Measurements from ENCODE around the gene SLC38A10. TPM values are rescaled to one million over a fixed set of nuclear protein-coding genes. Genes with fewer than 3 reads are reported as not detected.

SLC38A10 gene
- total RNA-seq, 1 experiment from 2014 or later: 43.8 TPM

DNA sequence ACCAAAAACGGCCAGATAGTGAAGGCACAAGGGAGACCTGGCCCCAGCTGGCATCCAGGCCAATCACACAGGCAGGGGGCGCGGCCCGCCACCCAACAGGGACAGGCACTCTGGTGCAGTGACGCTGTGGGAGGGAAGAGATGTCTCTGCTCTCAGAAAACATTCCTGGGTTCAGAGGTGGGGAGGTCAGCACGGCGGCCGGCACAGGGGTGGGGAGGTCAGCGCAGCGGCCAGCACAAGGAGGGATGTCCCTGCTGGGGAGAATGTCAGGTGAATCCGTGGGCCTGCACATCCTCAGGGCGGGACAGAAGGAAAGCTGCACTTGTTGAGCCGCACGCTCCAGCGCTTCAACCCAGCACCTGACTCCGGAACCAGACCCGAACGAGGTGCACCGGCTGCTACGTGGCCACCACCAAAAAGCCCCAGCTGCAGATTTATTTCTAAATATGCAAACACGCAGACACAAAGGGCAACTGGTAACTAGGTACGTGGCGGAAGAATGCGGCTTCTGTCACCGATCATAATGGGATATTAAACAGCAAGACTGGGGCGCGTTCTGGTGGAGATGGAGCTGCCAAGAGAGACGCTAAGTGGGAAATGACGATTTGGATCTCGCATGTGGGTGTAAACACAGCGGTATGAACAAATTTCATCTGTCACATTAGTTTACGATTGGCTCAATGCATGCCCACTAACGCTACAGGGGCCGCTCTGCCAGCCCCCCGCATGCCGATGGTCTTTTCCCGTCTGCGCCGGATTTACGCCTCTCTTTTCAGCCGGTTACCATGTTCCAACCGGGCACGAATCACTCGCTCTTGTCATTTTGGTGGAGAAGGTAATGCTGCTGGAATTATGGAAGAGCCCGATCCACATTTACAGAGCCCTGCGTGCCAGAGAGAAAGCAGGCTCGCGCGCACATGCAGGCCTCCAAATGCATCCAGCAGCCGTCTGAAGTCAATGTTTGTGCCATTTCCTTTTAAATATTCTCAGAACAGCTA is 15.5 kb downstream of the SLC38A10 start:
- H3K79me2 ChIP-seq (ENCODE audit: insufficient read depth, low read length): no peaks in the 10 kb centered on the region
- no peak overlapping the region for H2AK5ac ChIP-seq (ENCODE audit: insufficient read length, low read length)
- H3K9ac ChIP-seq (ENCODE audit: extremely low read depth, insufficient read length, low read length): no peak overlapping the region
- H3K23ac ChIP-seq (ENCODE audit: insufficient read length, low read depth, low read length): no peak overlapping the region
- DNase-seq: no peak
- no peaks in the 10 kb centered on the region for H3K4me1 ChIP-seq (ENCODE audit: insufficient read depth, low read length)
- no CpG with 5 or more reads among the region's 50 CpGs for WGBS (ENCODE audit: extremely low coverage, insufficient read length, low lambda C conversion rate)
- no peak overlapping the region for H4K5ac ChIP-seq (ENCODE audit: insufficient read length, low read depth, low read length)
- Mint-ChIP-seq H3K27me3 (ENCODE audit: low read depth) (no peaks in the 10 kb centered on the region), H3K36me3 (ENCODE audit: insufficient read depth in 1 of 3, low read depth in 3 of 3) (peaks cover 9 to 36% (median 32%) of the 10 kb centered on the region in 3 experiments), H3K27ac (peak overlapping the region in 1 of 3 experiments; percentile 56; a peak in 2 of 7 replicates), H3K4me3 (no peak overlapping the region), H3K4me1 (no peaks in the 10 kb centered on the region), H3K9me3 (no peaks in the 10 kb centered on the region)
- no peak overlapping the region for H2BK12ac ChIP-seq (ENCODE audit: insufficient read length, low read depth, low read length)
- no peaks in the 10 kb centered on the region for H3K9me3 ChIP-seq (ENCODE audit: control insufficient read depth, low read depth, low read length)
- TF ChIP-seq, protein P1, sequence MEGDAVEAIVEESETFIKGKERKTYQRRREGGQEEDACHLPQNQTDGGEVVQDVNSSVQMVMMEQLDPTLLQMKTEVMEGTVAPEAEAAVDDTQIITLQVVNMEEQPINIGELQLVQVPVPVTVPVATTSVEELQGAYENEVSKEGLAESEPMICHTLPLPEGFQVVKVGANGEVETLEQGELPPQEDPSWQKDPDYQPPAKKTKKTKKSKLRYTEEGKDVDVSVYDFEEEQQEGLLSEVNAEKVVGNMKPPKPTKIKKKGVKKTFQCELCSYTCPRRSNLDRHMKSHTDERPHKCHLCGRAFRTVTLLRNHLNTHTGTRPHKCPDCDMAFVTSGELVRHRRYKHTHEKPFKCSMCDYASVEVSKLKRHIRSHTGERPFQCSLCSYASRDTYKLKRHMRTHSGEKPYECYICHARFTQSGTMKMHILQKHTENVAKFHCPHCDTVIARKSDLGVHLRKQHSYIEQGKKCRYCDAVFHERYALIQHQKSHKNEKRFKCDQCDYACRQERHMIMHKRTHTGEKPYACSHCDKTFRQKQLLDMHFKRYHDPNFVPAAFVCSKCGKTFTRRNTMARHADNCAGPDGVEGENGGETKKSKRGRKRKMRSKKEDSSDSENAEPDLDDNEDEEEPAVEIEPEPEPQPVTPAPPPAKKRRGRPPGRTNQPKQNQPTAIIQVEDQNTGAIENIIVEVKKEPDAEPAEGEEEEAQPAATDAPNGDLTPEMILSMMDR (conservative IDR thresholded peaks at IDR 0.05): no peak
- H4K20me1 ChIP-seq (ENCODE audit: control insufficient read depth, insufficient read depth, insufficient read length): no peaks in the 10 kb centered on the region
- no peaks in the 10 kb centered on the region for H3K27me3 ChIP-seq (ENCODE audit: insufficient read depth, low read length)
- no peak overlapping the region for H2BK5ac ChIP-seq (ENCODE audit: insufficient read length, low read length)
- no peak overlapping the region for H3K56ac ChIP-seq (ENCODE audit: insufficient read length, low read depth, low read length)
- no peak overlapping the region for H3K27ac ChIP-seq (ENCODE audit: insufficient read length, low read depth, low read length)
- no peak overlapping the region for H2AFZ ChIP-seq (ENCODE audit: low read length)
- H4K91ac ChIP-seq (ENCODE audit: insufficient read length, low read depth, low read length): no peak overlapping the region
- no peak overlapping the region for H3T11ph ChIP-seq (ENCODE audit: low read length)
- no peak overlapping the region for H3K14ac ChIP-seq (ENCODE audit: insufficient read depth, low read length)
- H3K18ac ChIP-seq (ENCODE audit: insufficient read length, low read depth, low read length): no peak overlapping the region
- H3K79me1 ChIP-seq (ENCODE audit: insufficient read depth, low read depth, low read length, poor library complexity, severe bottlenecking): no peaks in the 10 kb centered on the region
- H2BK20ac ChIP-seq (ENCODE audit: low read depth, low read length, poor library complexity, severe bottlenecking): no peak overlapping the region
- no peak overlapping the region for H3K4ac ChIP-seq (ENCODE audit: low read depth, low read length)
- H2BK15ac ChIP-seq (ENCODE audit: low read depth, low read length): no peak overlapping the region
- no peaks in the 10 kb centered on the region for H3K23me2 ChIP-seq (ENCODE audit: insufficient read length, low read depth, low read length, poor library complexity, severe bottlenecking)
- H4K8ac ChIP-seq (replicated peaks; ENCODE audit: insufficient read length, low read depth, low read length): no peak overlapping the region
- no peak overlapping the region for H2BK120ac ChIP-seq (ENCODE audit: low read depth, low read length, poor library complexity, severe bottlenecking)
- H3K4me2 ChIP-seq (ENCODE audit: insufficient read depth, insufficient read length, low read length): no peak overlapping the region

Data from H9 (cell line).